Calu3 (cell line): ENCODE data around the gene DCDC2C. TPM values are rescaled to one million over a fixed set of nuclear protein-coding genes. Genes with fewer than 3 reads are reported as not detected.

Experiments
- BruUV-seq: library from RNA; stranded (reverse); fragments of 400-500 nt; replicated peaks from 2 replicates; lab custom pipeline; 2021; lab: Mats Ljungman, UMichigan
- CTCF ChIA-PET: fragments of 300-600 bp; sonication (Branson Sonifier 250); formaldehyde crosslinking; loops from one replicate; lab custom pipeline; 2022; ENCODE audit warnings: antibody characterized with exemption; lab: Charles Lee
- DNase-seq: peaks from one replicate; pipeline ENCODE4 v3.0.0; 2022
- H3K27ac Mint-ChIP-seq: one replicate; pipeline ENCODE4 v1.8.0; 2022; ENCODE audit warnings: mixed read lengths; ENCODE audit not compliant: unreplicated experiment
- H3K27me3 Mint-ChIP-seq: one replicate; pipeline ENCODE4 v1.8.0; 2022; ENCODE audit warnings: mixed read lengths; ENCODE audit not compliant: unreplicated experiment
- H3K36me3 Mint-ChIP-seq: one replicate; pipeline ENCODE4 v1.8.0; 2022; ENCODE audit warnings: mild to moderate bottlenecking, moderate library complexity, mixed read lengths; ENCODE audit not compliant: insufficient read depth, unreplicated experiment
- H3K4me1 Mint-ChIP-seq: one replicate; pipeline ENCODE4 v1.8.0; 2022; ENCODE audit warnings: mild to moderate bottlenecking, low read depth, mixed read lengths; ENCODE audit not compliant: unreplicated experiment
- H3K4me3 Mint-ChIP-seq: one replicate; pipeline ENCODE4 v1.8.0; 2022; ENCODE audit warnings: mild to moderate bottlenecking, low read depth, moderate library complexity, mixed read lengths; ENCODE audit not compliant: unreplicated experiment
- H3K9me3 Mint-ChIP-seq: one replicate; pipeline ENCODE4 v1.8.0; 2022; ENCODE audit warnings: low read depth, mixed read lengths; ENCODE audit not compliant: unreplicated experiment
- CTCF ChIP-seq: fragments of 200-600 bp; IDR thresholded peaks from one replicate; pipeline ENCODE4 v1.8.0; 2022; ENCODE audit warnings: antibody characterized with exemption; ENCODE audit not compliant: unreplicated experiment
- intact Hi-C: fragments of 100-400 bp; cut with micrococcal nuclease; formaldehyde crosslinking; loops from one replicate; pipeline ENCODE4 v1.10.0; 2022; ENCODE audit not compliant: unreplicated experiment
- total RNA-seq: library from RNA; stranded (reverse); gene quantifications from 2 replicates; pipeline ENCODE4 v1.2.3, GENCODE V29; 2022

Gene DCDC2C
- total RNA-seq, 1 experiment from 2014 or later, result not detected

GRCh38 chr2:3665886-3666612 lies 37.3 kb upstream of the DCDC2C start:
- CTCF ChIA-PET, result no interaction called here
- Mint-ChIP-seq H3K27me3 (no peaks in the 10 kb centered on the region), H3K36me3 (peaks cover 3% of the 10 kb centered on the region), H3K9me3 (peaks cover 2% of the 10 kb centered on the region), H3K4me3 (no peak overlapping the region), H3K27ac (no peak overlapping the region), H3K4me1 (no peaks in the 10 kb centered on the region)
- no peak for TF ChIP-seq CTCF
- intact Hi-C loops, result no loop called here
- no peak for DNase-seq
- BruUV-seq, result no TSS peak

- BruUV-seq, result no TSS peak
- no peak overlapping the region for H3K4me3 Mint-ChIP-seq
- H3K27ac Mint-ChIP-seq, result no peak overlapping the region
- peaks cover 3% of the 10 kb centered on the region for H3K36me3 Mint-ChIP-seq
- no peaks in the 10 kb centered on the region for H3K4me1 Mint-ChIP-seq
- intact Hi-C loops, result no loop called here
- no peak for DNase-seq
- CTCF ChIA-PET, result no interaction called here
- TF ChIP-seq CTCF, result no peak
- H3K27me3 Mint-ChIP-seq, result no peaks in the 10 kb centered on the region
- H3K9me3 Mint-ChIP-seq, result peaks cover 2% of the 10 kb centered on the region
Observed at GRCh38 chr2:3666613-3666975, 36.8 kb upstream of the DCDC2C start.

- peaks cover 2% of the 10 kb centered on the region for H3K9me3 Mint-ChIP-seq
- H3K4me1 Mint-ChIP-seq, result no peaks in the 10 kb centered on the region
- TF ChIP-seq CTCF, result no peak
- intact Hi-C loops, result no loop called here
- BruUV-seq, result no TSS peak
- CTCF ChIA-PET, result no interaction called here
- no peak for DNase-seq
- H3K4me3 Mint-ChIP-seq, result no peak overlapping the region
- H3K27ac Mint-ChIP-seq, result no peak overlapping the region
- H3K36me3 Mint-ChIP-seq, result peaks cover 3% of the 10 kb centered on the region
- H3K27me3 Mint-ChIP-seq, result no peaks in the 10 kb centered on the region
Observed at GRCh38 chr2:3667151-3667631, 36.2 kb upstream of the DCDC2C start.

DNA sequence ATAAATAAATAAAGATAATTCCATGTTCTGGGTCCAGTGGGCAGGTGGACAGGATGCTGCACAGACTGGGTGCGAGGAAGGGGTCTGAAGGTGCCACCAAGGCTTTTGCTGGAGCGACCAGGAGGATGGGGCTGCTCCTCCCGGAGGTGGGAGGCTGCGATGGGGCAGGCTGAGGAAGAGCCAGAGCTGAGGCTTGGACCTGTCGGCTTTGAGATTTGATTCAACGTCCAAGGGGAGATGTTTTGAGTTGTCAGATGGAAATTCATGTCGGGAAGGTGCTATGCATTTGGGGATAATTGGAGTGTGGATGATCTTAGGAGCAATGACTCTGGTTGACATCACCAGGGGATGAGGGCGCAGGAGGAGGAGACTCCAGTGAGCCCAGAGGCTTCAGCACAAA lies 33.7 kb upstream of the DCDC2C start:
- intact Hi-C loops, result no loop called here

More for the DNA sequence above, 33.7 kb upstream of the DCDC2C start:
- no peak overlapping the region for H3K27ac Mint-ChIP-seq
- H3K27me3 Mint-ChIP-seq, result peaks cover 17% of the 10 kb centered on the region
- H3K4me1 Mint-ChIP-seq, result no peaks in the 10 kb centered on the region
- H3K9me3 Mint-ChIP-seq, result no peaks in the 10 kb centered on the region
- H3K36me3 Mint-ChIP-seq, result peaks cover 3% of the 10 kb centered on the region
- H3K4me3 Mint-ChIP-seq, result no peak overlapping the region
- no peak for DNase-seq
- CTCF ChIA-PET, result no interaction called here
- no peak for TF ChIP-seq CTCF
- BruUV-seq, result no TSS peak
